ENCODE data around the gene PHLDB1.
"Not testable (repeated sequence)": the region's sequence is repeated elsewhere in the genome, so short reads cannot be mapped to it uniquely, and the experiment has no call there.

The PHLDB1 gene

DNA sequence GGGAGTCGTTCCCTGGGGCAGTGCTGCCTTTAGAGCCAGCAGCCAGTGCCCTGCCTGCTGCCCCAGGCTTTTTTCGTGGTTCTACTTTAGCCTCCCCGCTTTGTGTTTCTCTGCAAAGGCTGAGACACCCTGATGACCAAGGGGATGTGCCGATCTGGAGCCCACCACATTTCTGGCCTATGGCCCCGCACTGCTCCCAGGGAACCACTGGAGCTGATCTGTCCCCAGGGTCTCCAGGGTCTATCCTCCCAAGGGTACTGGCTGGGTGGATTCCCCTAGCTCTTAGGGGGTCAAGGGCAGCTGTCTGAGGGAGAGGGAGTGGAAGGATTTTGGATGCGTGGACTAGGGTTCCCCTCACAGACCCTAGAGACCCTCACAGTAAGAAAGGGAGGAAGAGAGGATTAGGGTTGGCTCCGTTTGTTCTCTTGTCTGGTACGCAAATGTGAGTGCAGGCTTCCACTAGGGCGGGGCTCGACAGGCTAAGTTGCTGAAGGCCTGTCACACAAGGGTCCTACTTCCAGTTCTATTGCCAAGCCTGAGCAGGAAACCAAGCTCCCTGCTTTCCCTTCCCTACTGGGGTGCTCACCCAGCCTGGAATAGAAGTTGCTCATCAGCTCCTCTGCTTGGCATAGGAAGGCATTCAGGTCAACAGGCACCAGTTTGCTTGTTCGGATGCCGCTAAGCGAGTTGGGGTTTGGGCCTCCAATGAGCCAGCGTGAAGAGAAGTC is 52.7 kb downstream of the PHLDB1 start:
- no peak for DNase-seq

- DNase-seq, result no peak
Observed at GRCh38 chr11:118660681-118661424, 53.4 kb downstream of the PHLDB1 start.

DNA sequence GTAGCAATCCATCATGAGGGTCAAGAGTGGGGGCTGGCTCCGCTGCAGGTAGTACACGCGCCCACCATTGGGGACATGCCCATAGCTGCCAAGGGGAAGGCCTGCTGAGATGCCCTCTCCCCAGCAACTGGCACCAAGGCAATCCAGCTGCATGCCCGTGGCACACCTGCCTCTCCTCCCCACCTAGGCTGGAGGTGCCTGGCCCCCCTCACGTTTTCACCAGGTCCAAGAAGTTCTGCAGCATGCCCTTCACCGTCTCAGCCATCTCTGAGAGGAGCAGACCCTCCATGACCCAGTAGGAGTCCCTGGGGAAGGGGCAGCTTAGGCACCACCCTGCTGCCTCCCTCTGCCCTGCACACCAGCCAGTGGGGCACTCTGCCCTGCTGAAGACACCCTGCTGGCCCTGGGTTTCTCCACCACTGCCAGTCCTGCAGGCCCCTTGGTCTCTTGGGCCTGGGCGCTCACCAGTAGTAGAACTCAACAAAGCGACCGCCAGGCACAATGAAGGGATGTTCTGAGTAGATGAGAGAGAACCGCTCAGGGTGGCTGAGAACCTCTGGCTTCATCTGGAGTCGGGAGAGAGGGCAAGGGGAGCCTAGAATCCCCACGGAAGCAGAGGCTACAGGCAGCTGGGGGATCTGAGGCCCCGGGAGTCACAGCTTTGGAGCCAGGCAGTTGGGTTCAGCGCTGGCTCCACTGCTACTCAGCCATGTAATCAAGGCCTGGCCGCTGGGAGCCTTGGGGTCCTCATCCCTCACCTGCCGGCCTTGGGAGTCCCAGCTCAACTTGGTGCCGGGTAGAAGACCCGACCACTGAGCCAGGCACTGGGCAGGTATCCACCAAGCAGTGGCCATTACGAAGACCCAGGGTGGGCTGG is 54.2 kb downstream of the PHLDB1 start:
- no peak for DNase-seq

DNA sequence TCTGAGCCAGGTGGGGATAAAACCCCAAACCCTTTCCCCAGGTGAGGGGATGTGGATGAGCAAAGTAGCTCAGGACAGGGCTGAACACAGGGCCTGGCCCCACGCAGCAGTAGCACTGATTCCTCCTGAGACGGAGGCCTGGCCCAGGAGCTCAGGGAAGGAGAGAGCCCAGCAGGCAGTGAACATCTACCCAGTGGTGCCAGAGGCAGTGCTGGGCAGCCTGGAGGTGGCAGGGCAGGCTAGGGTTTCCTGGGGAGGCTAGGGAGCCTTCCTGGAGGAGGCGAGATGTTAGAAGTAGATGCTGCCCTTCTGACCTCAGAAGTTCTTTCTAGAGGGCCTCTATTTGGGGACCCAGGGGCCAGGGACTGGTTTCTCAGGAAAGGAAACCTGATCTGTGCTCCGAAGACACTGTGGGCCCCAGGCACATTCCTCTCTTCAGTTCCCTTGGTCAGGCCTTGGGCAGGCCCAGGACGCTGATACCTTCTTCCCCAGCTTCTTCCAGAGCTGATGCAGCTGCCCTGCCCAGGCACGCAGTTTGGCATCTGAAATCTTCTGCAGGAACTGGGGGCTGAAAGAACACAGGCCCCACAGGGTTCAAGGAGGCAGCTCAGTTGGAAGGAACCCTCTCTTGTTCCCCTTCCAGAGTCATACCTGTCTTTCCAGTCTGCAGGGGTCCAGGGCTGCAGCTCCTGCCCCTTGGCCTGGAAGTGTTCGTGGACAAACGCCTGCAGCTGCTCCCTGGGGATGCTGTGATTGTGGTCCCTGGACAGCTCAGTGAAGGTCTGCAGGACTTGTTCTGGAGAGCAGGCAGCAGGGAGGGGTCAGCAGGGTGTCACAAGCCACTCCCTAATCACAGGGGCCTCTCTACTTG is 55.2 kb downstream of the PHLDB1 start:
- no peak for DNase-seq

GRCh38 chr11:118663381-118663780 is 56.0 kb downstream of the PHLDB1 start:
- no peak for DNase-seq

DNA sequence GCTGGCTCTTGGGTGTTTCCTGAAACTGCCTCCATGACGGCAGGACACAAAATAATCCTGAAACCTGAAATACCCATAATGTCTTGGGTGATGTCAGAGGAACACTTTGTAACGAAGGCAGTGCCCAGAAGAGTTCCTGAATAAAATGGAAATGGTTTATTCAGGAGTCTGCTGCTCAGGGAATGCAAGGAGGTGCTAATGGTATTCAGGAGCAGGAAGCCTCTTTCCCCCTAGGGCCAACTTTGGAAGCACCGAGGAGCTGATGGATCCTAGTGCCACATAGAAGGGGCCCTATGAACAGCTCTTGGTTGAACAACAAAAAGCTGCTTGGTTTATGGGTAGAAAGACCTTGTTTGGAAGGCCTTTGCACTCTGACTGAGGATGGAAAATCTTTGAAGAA is 56.5 kb downstream of the PHLDB1 start:
- DNase-seq, result no peak

- no peak for DNase-seq
Observed at GRCh38 chr11:118666371-118666770, 59.0 kb downstream of the PHLDB1 start.

- DNase-seq, result no peak
Observed at GRCh38 chr11:118670063-118670462, 62.6 kb downstream of the PHLDB1 start.

DNA sequence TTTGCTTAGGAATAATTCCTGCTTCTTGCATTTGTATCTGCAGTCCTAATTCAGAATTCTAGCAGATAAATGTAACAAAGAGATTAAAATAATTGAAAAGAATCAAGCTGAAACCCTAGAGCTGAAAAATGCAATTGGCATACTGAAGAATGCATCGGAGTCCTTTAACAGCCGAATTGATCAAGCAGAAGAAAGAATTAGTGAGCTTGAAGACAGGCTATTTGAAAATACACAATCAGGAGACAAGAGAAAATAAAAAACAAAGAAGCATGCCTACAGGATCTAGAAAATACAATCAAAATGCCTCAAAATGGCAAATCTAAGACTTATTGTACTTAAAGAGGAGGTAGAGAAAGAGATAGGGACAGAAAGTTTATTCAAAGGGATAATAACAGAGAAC is 63.8 kb downstream of the PHLDB1 start:
- no peak for DNase-seq

- DNase-seq, result peak in 1 of 2 experiments; percentile 11
Observed at GRCh38 chr11:118672846-118673245, 65.4 kb downstream of the PHLDB1 start.

GRCh38 chr11:118673361-118674081 is 66.1 kb downstream of the PHLDB1 start:
- DNase-seq, result no peak

DNA sequence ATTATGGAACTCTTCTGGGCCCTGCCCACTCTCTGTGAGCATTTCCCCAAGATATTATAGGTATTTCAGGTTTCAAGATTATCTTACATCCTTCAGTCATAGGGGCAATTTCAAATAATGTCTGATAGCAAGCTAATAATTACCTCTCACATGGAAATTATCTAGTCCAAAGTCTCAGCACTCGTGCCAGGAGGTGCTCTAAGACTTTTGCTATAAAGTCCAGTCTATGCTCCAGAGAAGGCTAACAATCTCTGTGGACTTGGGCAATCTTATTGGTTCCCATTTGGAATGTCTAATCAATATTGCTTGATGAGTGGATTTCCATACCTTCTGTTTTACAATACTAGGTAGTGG is 66.6 kb downstream of the PHLDB1 start:
- DNase-seq, result no peak

GRCh38 chr11:118677977-118678376 is 70.6 kb downstream of the PHLDB1 start:
- no peak for DNase-seq

GRCh38 chr11:118678908-118679307 is 71.5 kb downstream of the PHLDB1 start:
- not testable (repeated sequence) for DNase-seq

GRCh38 chr11:118679483-118679882 is 72.1 kb downstream of the PHLDB1 start, which contains the start of gene TREH:
TSS of gene TREH (minus strand) at chr11:118679650. CDS start at chr11:118679627, 23 bp downstream.
- no peak for DNase-seq

- no peak for DNase-seq
Observed at GRCh38 chr11:118682372-118682771, 75.0 kb downstream of the PHLDB1 start.

DNA sequence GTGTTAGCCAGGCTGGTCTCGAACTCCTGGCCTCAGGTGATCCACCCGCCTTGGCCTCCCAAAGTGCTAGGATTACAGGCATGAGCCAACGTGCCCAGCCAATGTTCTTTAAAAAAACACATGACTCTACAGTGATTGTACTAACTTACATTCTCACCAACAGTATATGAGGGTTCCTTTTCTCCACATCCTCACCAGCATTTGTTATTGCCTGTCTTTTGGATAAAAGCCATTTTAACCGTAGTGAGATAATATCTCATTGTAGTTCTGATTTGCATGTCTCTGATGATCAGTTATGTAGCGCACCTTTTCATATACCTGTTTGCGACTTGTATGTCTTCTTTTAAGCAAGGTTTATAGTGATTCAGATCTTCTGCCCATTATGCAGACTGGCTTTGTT is 75.5 kb downstream of the PHLDB1 start:
- not testable (repeated sequence) for DNase-seq

- no peak for DNase-seq
Observed at GRCh38 chr11:118684187-118684586, 76.8 kb downstream of the PHLDB1 start.

DNA sequence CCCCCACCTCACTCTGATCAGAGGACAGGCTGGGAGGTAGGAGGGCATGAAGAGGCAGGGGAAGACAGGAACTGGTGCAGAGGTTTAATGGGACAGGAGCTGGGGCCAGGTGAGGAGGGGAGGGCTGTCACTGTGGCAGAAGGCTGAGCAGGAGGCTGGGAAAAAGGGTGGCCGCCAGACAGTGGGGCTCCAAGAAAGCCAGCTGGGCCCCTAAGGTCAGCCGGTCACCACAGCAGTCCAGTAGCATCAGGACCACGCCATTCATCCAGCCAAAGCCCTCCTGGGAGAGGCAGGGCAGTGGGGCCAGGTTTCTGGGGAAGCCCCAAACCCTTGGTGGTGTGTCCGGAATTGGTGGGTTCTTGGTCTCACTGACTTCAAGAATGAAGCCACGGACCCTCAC is 80.5 kb downstream of the PHLDB1 start:
- no peak for DNase-seq

DNA sequence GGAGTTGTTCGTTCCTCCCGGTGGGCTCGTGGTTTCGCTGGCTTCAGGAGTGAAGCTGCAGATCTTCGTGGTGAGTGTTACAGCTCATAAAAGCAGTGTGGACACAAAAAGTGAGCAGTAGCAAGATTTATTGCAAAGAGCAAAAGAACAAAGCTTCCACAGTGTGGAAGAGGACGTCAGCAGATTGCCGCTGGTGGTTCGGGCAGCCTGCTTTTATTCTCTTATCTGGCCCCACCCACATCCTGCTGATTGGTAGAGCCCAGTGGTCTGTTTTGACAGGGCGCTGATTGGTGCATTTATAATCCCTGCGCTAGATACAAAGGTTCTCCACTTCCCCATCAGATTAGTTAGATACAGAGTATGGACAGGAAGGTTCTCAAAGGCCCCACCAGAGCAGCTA is 80.9 kb downstream of the PHLDB1 start:
- DNase-seq, result not testable (repeated sequence)

DNA sequence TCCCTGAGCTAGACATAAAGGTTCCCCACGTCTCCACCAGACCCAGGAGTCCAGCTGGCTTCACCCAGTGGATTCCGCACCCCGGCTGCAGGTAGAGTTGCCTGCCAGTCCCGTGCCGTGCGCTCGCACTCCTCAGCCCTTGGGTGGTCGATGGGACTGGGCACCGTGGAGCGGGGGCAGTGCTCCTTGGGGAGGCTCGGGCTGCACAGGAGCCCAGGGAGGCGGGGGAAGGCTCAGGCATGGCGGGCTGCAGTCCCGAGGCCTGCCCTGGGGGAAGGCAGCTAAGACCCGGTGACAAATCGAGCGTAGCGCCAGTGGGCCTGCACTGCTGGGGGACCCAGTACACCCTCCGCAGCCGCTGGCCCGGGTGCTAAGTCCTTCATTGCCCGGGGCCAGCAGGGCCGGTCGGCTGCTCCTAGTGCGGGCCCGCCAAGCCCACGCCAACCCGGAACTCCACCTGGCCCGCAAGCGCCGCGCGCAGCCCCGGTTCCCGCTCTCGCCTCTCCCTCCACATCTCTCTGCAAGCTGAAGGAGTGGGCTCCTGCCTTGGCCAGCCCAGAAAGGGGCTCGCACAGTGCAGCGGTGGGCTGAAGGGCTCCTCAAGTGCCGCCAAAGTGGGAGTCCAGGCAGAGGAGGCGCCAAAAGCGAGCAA is 81.6 kb downstream of the PHLDB1 start:
- DNase-seq, result no peak

Data from AML-193 (cell line).